K562 (cell line): ENCODE data around the gene CRKL. TPM values are rescaled to one million over a fixed set of nuclear protein-coding genes. Genes with fewer than 3 reads are reported as not detected.

Source experiments
- ATAC-seq: fragments of 200-7000 bp; cut with Tn5 transposase; 3 replicates; pipeline ENCODE4 v1.9.1; 2020; ENCODE audit warnings: moderate library complexity
- BruUV-seq: library from RNA; stranded (reverse); fragments of 400-500 nt; replicated peaks from 2 replicates; lab custom pipeline; 2021; lab: Mats Ljungman, UMichigan
- CTCF ChIA-PET: fragments of 300-600 bp; formaldehyde crosslinking; extraction: SDS; loops from one replicate; lab custom pipeline; 2021; ENCODE audit warnings: low intra/inter-chr PET ratio; lab: Yijun Ruan, JAX
- POLR2A ChIA-PET: fragments of 300-600, 350-650 bp; sonication (Branson Sonifier 250); formaldehyde crosslinking; extraction: SDS; loops from one replicate; lab custom pipeline; 2021; ENCODE audit warnings: antibody characterized with exemption, inconsistent platforms; lab: Yijun Ruan, JAX
- DNase-seq, 4 experiments: peaks; one replicate each; pipeline versions ENCODE4 v3.0.0 to v3.0.0-alpha.2; 2011 to 2018; ENCODE audit warnings: low spot score in 3 of 4, mixed read lengths in 3 of 4; ENCODE audit errors: extremely low read depth in 1 of 4
- FAIRE-seq: peaks from 2 replicates; lab custom pipeline; 2011; peaks lifted over from hg19 to GRCh38; lab: Jason Lieb, UNC
- H2AFZ ChIP-seq: 2 replicates; pipeline ENCODE4 v1.6.0; 2011; ENCODE audit warnings: low read depth, low read length, control low read depth, inconsistent platforms
- H3K27ac ChIP-seq: fragments of 200-600 bp; 3 replicates; pipeline ENCODE4 v1.8.0; 2011; ENCODE audit warnings: low read depth, mild to moderate bottlenecking, control low read depth, inconsistent platforms, low read length, moderate library complexity, mixed read lengths; ENCODE audit errors: extremely low read depth
- H3K27me3 ChIP-seq, 2 experiments: fragments of 300-600 bp in 1 of 2; 2 replicates in 1 of 2; 3 replicates in 1 of 2; pipeline versions ENCODE4 v1.6.0 to v1.8.0; 2011; ENCODE audit warnings: inconsistent platforms in 2 of 2, low read length in 2 of 2, mild to moderate bottlenecking in 1 of 2, mixed read lengths in 1 of 2, moderate library complexity in 1 of 2; ENCODE audit not compliant: control insufficient read depth in 2 of 2, insufficient read depth in 2 of 2
- H3K36me3 ChIP-seq: fragments of 300-600 bp; 3 replicates; pipeline ENCODE4 v1.8.0; 2011; ENCODE audit warnings: mild to moderate bottlenecking, low read length, inconsistent platforms; ENCODE audit not compliant: control insufficient read depth, insufficient read depth
- H3K4me1 ChIP-seq, 2 experiments: fragments of 200-600 bp in 1 of 2; replicated peaks in 1 of 2; 2 replicates in 1 of 2; 3 replicates in 1 of 2; pipeline versions ENCODE4 v1.5.1 to v1.8.0; 2011; ENCODE audit warnings: inconsistent platforms in 2 of 2, low read length in 2 of 2, mild to moderate bottlenecking in 1 of 2, mixed read lengths in 1 of 2, moderate library complexity in 1 of 2; ENCODE audit not compliant: control insufficient read depth in 2 of 2, insufficient read depth in 2 of 2
- H3K4me2 ChIP-seq: 2 replicates; pipeline ENCODE4 v1.6.1; 2011; ENCODE audit warnings: low read length, control low read depth, inconsistent platforms, mixed read lengths; ENCODE audit not compliant: insufficient read depth
- H3K4me3 ChIP-seq: fragments of 200-600 bp; sonication (generic), shearing (Covaris generic); 2 replicates; pipeline ENCODE4 v1.5.1; 2016; ENCODE audit warnings: control low read depth, inconsistent platforms
- H3K79me2 ChIP-seq: fragments of 200-600 bp; 3 replicates; pipeline ENCODE4 v1.8.0; 2011; ENCODE audit warnings: low read length, inconsistent platforms; ENCODE audit not compliant: control insufficient read depth, insufficient read depth
- H3K9ac ChIP-seq, 2 experiments: 2 replicates each; pipeline versions ENCODE4 v1.6.0 to v1.6.1; 2011; ENCODE audit warnings: low read depth in 2 of 2, low read length in 2 of 2, control low read depth in 1 of 2, inconsistent platforms in 1 of 2, mild to moderate bottlenecking in 1 of 2, mixed read lengths in 1 of 2; ENCODE audit not compliant: insufficient read depth in 1 of 2
- H3K9me1 ChIP-seq: one replicate; pipeline ENCODE4 v1.6.0; 2011; ENCODE audit warnings: inconsistent platforms, mild to moderate bottlenecking, low read length, moderate library complexity; ENCODE audit not compliant: control insufficient read depth, insufficient read depth
- H3K9me3 ChIP-seq: replicated peaks from 2 replicates; pipeline ENCODE4 v1.5.1; 2011; ENCODE audit warnings: low read depth, low read length, inconsistent platforms; ENCODE audit not compliant: control insufficient read depth, insufficient read depth
- H4K20me1 ChIP-seq: replicated peaks from 2 replicates; pipeline ENCODE4 v1.6.1; 2011; ENCODE audit warnings: low read length, inconsistent platforms, mixed read lengths; ENCODE audit not compliant: control insufficient read depth, insufficient read depth
- BRD9 ChIP-seq: fragments of 450-650 bp; IDR thresholded peaks from 2 replicates; pipeline ENCODE4 v1.6.1; 2018; ENCODE audit warnings: low read depth; ENCODE audit not compliant: partially characterized antibody
- BRF1 ChIP-seq: IDR thresholded peaks from 3 replicates; pipeline ENCODE4 v1.6.1; 2011; ENCODE audit warnings: borderline replicate concordance, mild to moderate bottlenecking; ENCODE audit not compliant: insufficient read length; ENCODE audit errors: extremely low read depth
- FOXA3 ChIP-seq, 2 experiments: fragments of 450-650 bp in 1 of 2; sonication (generic) in 1 of 2; formaldehyde crosslinking; IDR thresholded peaks in 1 of 2; conservative IDR thresholded peaks in 1 of 2; 2 replicates each; pipeline versions ENCODE4 v1.4.0 to v1.8.0; 2020 to 2022; ENCODE audit warnings: mild to moderate bottlenecking in 2 of 2, missing genetic modification reagents in 1 of 2
- IFI16 ChIP-seq: fragments of 250-450 bp; sonication (Bioruptor Pico); IDR thresholded peaks from 2 replicates; pipeline ENCODE4 v2.1.2; 2022; ENCODE audit warnings: mild to moderate bottlenecking, inconsistent platforms
- KAT7 ChIP-seq: sonication (generic); formaldehyde crosslinking; IDR thresholded peaks from 2 replicates; pipeline ENCODE4 v1.8.0; 2022; ENCODE audit warnings: missing genetic modification reagents, mild to moderate bottlenecking, borderline replicate concordance
- NBN ChIP-seq: fragments of 450-650 bp; IDR thresholded peaks from 2 replicates; pipeline ENCODE4 v1.6.1; 2016; ENCODE audit warnings: low read depth, mild to moderate bottlenecking
- NR3C1 ChIP-seq: sonication (generic); formaldehyde crosslinking; IDR thresholded peaks from 2 replicates; pipeline ENCODE4 v1.8.1; 2022; ENCODE audit warnings: missing genetic modification reagents
- PHF21A ChIP-seq: fragments of 450-650 bp; IDR thresholded peaks from 2 replicates; pipeline ENCODE4 v1.6.1; 2017; ENCODE audit warnings: low read depth, borderline replicate concordance
- XRCC3 ChIP-seq: fragments of 450-650 bp; IDR thresholded peaks from 2 replicates; pipeline ENCODE4 v1.6.1; 2017; ENCODE audit warnings: mild to moderate bottlenecking, moderate library complexity
- ZBTB1 ChIP-seq: sonication (generic); formaldehyde crosslinking; IDR thresholded peaks from 2 replicates; pipeline ENCODE4 v1.8.1; 2023; ENCODE audit warnings: missing genetic modification reagents, low read depth, mild to moderate bottlenecking, borderline replicate concordance
- WGBS: fragments of 100-300 bp; shearing (Covaris generic); methylation state at CpG from one replicate; pipeline ENCODE4 v1.1.6; 2016; ENCODE audit warnings: low coverage, mixed read lengths; ENCODE audit not compliant: insufficient coverage; ENCODE audit errors: missing lambda C conversion rate; 5-methylcytosine and 5-hydroxymethylcytosine counted together
- in situ Hi-C: fragments of 300-500 bp; cut with MboI; formaldehyde crosslinking; loops from 4 replicates; pipeline ENCODE4 v1.15.0; 2018; ENCODE audit warnings: inconsistent platforms, mixed read lengths
- intact Hi-C: fragments of 100-400 bp; cut with micrococcal nuclease; formaldehyde crosslinking; loops from 2 replicates; pipeline ENCODE4 v1.14.2; 2022
- polyA plus RNA-seq, 8 experiments: library from polyadenylated mRNA; depleted of rRNA in 4 of 8; stranded (reverse) in 5 of 8; unstranded in 3 of 8; fragments of >200 nt; fragmentation: Nextera tagmentation in 2 of 8; fragmentation: Illumina TruSeq in 1 of 8; extraction: Ambion mirVana in 2 of 8; extraction: Trizol in 1 of 8; gene quantifications; 2 replicates each; pipeline versions ENCODE4 v1.2.1 to v1.2.3, GENCODE V29; 2011 to 2014; ENCODE audit warnings: inconsistent platforms in 1 of 8, missing spikeins in 1 of 8
- total RNA-seq, 7 experiments: library from RNA; depleted of rRNA in 6 of 7; stranded (reverse); fragments of >200 nt in 6 of 7; fragmentation: Illumina TruSeq in 2 of 7; extraction: Trizol in 2 of 7; gene quantifications; 2 replicates each; pipeline versions ENCODE4 v1.2.1 to v1.2.3, GENCODE V29; 2011 to 2021; ENCODE audit warnings: low replicate concordance in 1 of 7
- TF ChIP-seq, protein P1 (sequence below), 2 experiments: fragments of 450-650 bp in 1 of 2; sonication (generic) in 1 of 2; formaldehyde crosslinking in 1 of 2; IDR thresholded peaks; 2 replicates each; pipeline versions ENCODE4 v1.7.1 to v1.9.0; 2016 to 2022; ENCODE audit warnings: inconsistent platforms in 1 of 2, mild to moderate bottlenecking in 1 of 2, missing genetic modification reagents in 1 of 2
- TF ChIP-seq, protein P2 (sequence below): fragments of 450-650 bp; formaldehyde crosslinking; IDR thresholded peaks from 2 replicates; pipeline ENCODE4 v1.4.0; 2020; ENCODE audit warnings: mild to moderate bottlenecking, moderate library complexity

CRKL gene
- total and polyA plus RNA-seq, 9 of the 15 experiments (the other 6 are each of a cell fraction or from before 2014, with no cell fraction given), result 100 to 263 (median 124) TPM

- intact Hi-C loops (no loop called here), in situ Hi-C loops (loop anchor here (25.0 kb wide), 1 partner anchor 182 kb away; no protein-coding TSS in a partner anchor)
- peaks cover 39% of the 10 kb centered on the region for H3K36me3 ChIP-seq
- peak; percentile 48 for FAIRE-seq
- no peak overlapping the region for H2AFZ ChIP-seq
- no peak overlapping the region for H3K9ac ChIP-seq
- WGBS, result 46% methylated on average over 7 of the region's 7 CpGs
- H3K4me1 ChIP-seq, result peaks cover 0 to 25% of the 10 kb centered on the region in 2 experiments; a peak in 2 of 5 replicates
- ChIA-PET POLR2A (interaction anchor here (0.6 to 64.4 kb wide), 4 partner anchors 17 to 62 kb away, joined by 3 to 1556 read pairs (median 100); partner anchors contain the start of genes AIFM3, CRKL and LZTR1), CTCF (interaction anchor here (0.6 kb wide), 1 partner anchor 313 kb away, joined by 4 read pairs; no protein-coding TSS in a partner anchor)
- no TSS peak for BruUV-seq
- H3K9me3 ChIP-seq, result no peaks in the 10 kb centered on the region
- peaks cover 4% of the 10 kb centered on the region for H3K9me1 ChIP-seq
- no peaks in the 10 kb centered on the region for H3K27me3 ChIP-seq
- DNase-seq, result peak in 1 of 4 experiments; percentile 70
- H3K4me2 ChIP-seq, result no peak overlapping the region
- peaks cover 26% of the 10 kb centered on the region for H3K79me2 ChIP-seq
- no peak overlapping the region for H3K4me3 ChIP-seq
- H3K27ac ChIP-seq, result no peak overlapping the region
- ATAC-seq, result peak; percentile 29
- H4K20me1 ChIP-seq, result peaks cover 52% of the 10 kb centered on the region
- no peak for TF ChIP-seq NBN
- no peak for TF ChIP-seq XRCC3
- TF ChIP-seq, protein P1, sequence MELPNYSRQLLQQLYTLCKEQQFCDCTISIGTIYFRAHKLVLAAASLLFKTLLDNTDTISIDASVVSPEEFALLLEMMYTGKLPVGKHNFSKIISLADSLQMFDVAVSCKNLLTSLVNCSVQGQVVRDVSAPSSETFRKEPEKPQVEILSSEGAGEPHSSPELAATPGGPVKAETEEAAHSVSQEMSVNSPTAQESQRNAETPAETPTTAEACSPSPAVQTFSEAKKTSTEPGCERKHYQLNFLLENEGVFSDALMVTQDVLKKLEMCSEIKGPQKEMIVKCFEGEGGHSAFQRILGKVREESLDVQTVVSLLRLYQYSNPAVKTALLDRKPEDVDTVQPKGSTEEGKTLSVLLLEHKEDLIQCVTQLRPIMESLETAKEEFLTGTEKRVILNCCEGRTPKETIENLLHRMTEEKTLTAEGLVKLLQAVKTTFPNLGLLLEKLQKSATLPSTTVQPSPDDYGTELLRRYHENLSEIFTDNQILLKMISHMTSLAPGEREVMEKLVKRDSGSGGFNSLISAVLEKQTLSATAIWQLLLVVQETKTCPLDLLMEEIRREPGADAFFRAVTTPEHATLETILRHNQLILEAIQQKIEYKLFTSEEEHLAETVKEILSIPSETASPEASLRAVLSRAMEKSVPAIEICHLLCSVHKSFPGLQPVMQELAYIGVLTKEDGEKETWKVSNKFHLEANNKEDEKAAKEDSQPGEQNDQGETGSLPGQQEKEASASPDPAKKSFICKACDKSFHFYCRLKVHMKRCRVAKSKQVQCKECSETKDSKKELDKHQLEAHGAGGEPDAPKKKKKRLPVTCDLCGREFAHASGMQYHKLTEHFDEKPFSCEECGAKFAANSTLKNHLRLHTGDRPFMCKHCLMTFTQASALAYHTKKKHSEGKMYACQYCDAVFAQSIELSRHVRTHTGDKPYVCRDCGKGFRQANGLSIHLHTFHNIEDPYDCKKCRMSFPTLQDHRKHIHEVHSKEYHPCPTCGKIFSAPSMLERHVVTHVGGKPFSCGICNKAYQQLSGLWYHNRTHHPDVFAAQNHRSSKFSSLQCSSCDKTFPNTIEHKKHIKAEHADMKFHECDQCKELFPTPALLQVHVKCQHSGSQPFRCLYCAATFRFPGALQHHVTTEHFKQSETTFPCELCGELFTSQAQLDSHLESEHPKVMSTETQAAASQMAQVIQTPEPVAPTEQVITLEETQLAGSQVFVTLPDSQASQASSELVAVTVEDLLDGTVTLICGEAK (IDR thresholded peaks at IDR 0.05), result no peak
- TF ChIP-seq, protein P1 (CRISPR knock-in tag; IDR thresholded peaks at IDR 0.05), result no peak
- TF ChIP-seq FOXA3 (CRISPR knock-in tag; conservative IDR thresholded peaks at IDR 0.05 in 1 of 2, IDR thresholded peaks at IDR 0.05 in 1 of 2), result peak in 1 of 2 experiments; percentile 55; a peak in 1 of 4 replicates
- no peak for TF ChIP-seq KAT7
- TF ChIP-seq BRF1, result no peak
- TF ChIP-seq ZBTB1 (CRISPR knock-in tag), result no peak
- no peak for TF ChIP-seq BRD9
- TF ChIP-seq IFI16, result peak; percentile 65; the same call in 1 of the 2 replicates
- TF ChIP-seq PHF21A, result no peak
- TF ChIP-seq, protein P2, sequence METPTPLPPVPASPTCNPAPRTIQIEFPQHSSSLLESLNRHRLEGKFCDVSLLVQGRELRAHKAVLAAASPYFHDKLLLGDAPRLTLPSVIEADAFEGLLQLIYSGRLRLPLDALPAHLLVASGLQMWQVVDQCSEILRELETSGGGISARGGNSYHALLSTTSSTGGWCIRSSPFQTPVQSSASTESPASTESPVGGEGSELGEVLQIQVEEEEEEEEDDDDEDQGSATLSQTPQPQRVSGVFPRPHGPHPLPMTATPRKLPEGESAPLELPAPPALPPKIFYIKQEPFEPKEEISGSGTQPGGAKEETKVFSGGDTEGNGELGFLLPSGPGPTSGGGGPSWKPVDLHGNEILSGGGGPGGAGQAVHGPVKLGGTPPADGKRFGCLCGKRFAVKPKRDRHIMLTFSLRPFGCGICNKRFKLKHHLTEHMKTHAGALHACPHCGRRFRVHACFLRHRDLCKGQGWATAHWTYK (CRISPR knock-in tag), result no peak
- no peak for TF ChIP-seq NR3C1 (CRISPR knock-in tag)
These were observed 38.3 kb downstream of the CRKL start for GRCh38 chr22:20955548-20955947.
